Measurements from ENCODE around the gene CMC2.

The CMC2 gene

GRCh38 chr16:81000873-81001272 is 5.8 kb downstream of the CMC2 start:
- Histone ChIP-seq H3K27ac (no peak overlapping the region), H3K9me3 (no peaks in the 10 kb centered on the region), H3K4me1 (ENCODE audit: control insufficient read depth in 1 of 2, insufficient read depth in 1 of 2, low read depth in 1 of 2, low read length in 1 of 2) (peaks cover 39 to 46% of the 10 kb centered on the region in 2 experiments), H3K36me3 (no peaks in the 10 kb centered on the region), H3K4me3 (ENCODE audit: low read depth in 1 of 2, low read length in 1 of 2) (no peak overlapping the region), H3K27me3 (no peaks in the 10 kb centered on the region)
- TF ChIP-seq CTCF (IDR thresholded peaks at IDR 0.05): no peak

- no peak for TF ChIP-seq CTCF (IDR thresholded peaks at IDR 0.05)
- peak overlapping the region; percentile 80 for H3K27ac ChIP-seq
- no peaks in the 10 kb centered on the region for H3K36me3 ChIP-seq
- no peaks in the 10 kb centered on the region for H3K27me3 ChIP-seq
- H3K4me1 ChIP-seq (ENCODE audit: control insufficient read depth in 1 of 2, insufficient read depth in 1 of 2, low read depth in 1 of 2, low read length in 1 of 2): peaks cover 19 to 21% of the 10 kb centered on the region in 2 experiments
- no peaks in the 10 kb centered on the region for H3K9me3 ChIP-seq
- H3K4me3 ChIP-seq (ENCODE audit: low read depth in 1 of 2, low read length in 1 of 2): peak overlapping the region; percentile 51 to 59
These were observed 8.6 kb downstream of the CMC2 start for GRCh38 chr16:80997964-80998620.

- Histone ChIP-seq H3K27me3 (no peaks in the 10 kb centered on the region), H3K27ac (peak overlapping the region; percentile 80), H3K4me1 (ENCODE audit: control insufficient read depth in 1 of 2, insufficient read depth in 1 of 2, low read depth in 1 of 2, low read length in 1 of 2) (peaks cover 19 to 21% of the 10 kb centered on the region in 2 experiments), H3K36me3 (no peaks in the 10 kb centered on the region), H3K9me3 (no peaks in the 10 kb centered on the region), H3K4me3 (ENCODE audit: low read depth in 1 of 2, low read length in 1 of 2) (peak overlapping the region; percentile 51 to 59)
- TF ChIP-seq CTCF (IDR thresholded peaks at IDR 0.05): no peak
These were observed 9.4 kb downstream of the CMC2 start for GRCh38 chr16:80997139-80997798.

GRCh38 chr16:80996688-80997138 is 10.0 kb downstream of the CMC2 start:
- Histone ChIP-seq H3K4me3 (ENCODE audit: low read depth in 1 of 2, low read length in 1 of 2) (peak overlapping the region; percentile 51 to 59), H3K27ac (peak overlapping the region; percentile 80), H3K27me3 (no peaks in the 10 kb centered on the region), H3K36me3 (no peaks in the 10 kb centered on the region), H3K4me1 (ENCODE audit: control insufficient read depth in 1 of 2, insufficient read depth in 1 of 2, low read depth in 1 of 2, low read length in 1 of 2) (peaks cover 19 to 21% of the 10 kb centered on the region in 2 experiments), H3K9me3 (no peaks in the 10 kb centered on the region)
- TF ChIP-seq CTCF (IDR thresholded peaks at IDR 0.05): no peak

- TF ChIP-seq CTCF (IDR thresholded peaks at IDR 0.05): no peak
- no peak overlapping the region for H3K27ac ChIP-seq
These were observed 12.2 kb downstream of the CMC2 start for GRCh38 chr16:80994451-80994850.

More at GRCh38 chr16:80994451-80994850, 12.2 kb downstream of the CMC2 start:
- no peaks in the 10 kb centered on the region for H3K9me3 ChIP-seq
- H3K4me3 ChIP-seq (ENCODE audit: low read depth in 1 of 2, low read length in 1 of 2): no peak overlapping the region
- no peaks in the 10 kb centered on the region for H3K36me3 ChIP-seq
- H3K27me3 ChIP-seq: no peaks in the 10 kb centered on the region
- H3K4me1 ChIP-seq (ENCODE audit: control insufficient read depth in 1 of 2, insufficient read depth in 1 of 2, low read depth in 1 of 2, low read length in 1 of 2): peaks cover 19 to 21% of the 10 kb centered on the region in 2 experiments

Measured in neutrophil (primary cell).